SU-DHL-6 (cell line): ENCODE results near the gene AFAP1.

ENCODE experiments used
- H2AFZ ChIP-seq: fragments of 200-600 bp; sonication (generic); 2 replicates; pipeline ENCODE4 v1.6.1; 2014; ENCODE audit warnings: low read depth, mild to moderate bottlenecking, moderate library complexity, mixed read lengths, antibody characterized with exemption, low read length; ENCODE audit not compliant: severe bottlenecking
- H3F3A ChIP-seq: fragments of 200-600 bp; shearing (Covaris generic); 2 replicates; pipeline ENCODE4 v1.6.0; 2016; ENCODE audit warnings: antibody characterized with exemption, mild to moderate bottlenecking; ENCODE audit not compliant: insufficient read depth
- H3K27ac ChIP-seq: fragments of 200-600 bp; sonication (generic); 2 replicates; pipeline ENCODE4 v1.5.1; 2016; ENCODE audit warnings: low read depth, mild to moderate bottlenecking, low read length, moderate library complexity, mixed read lengths
- H3K27me3 ChIP-seq: fragments of 200-600 bp; sonication (generic), shearing (Covaris generic); 2 replicates; pipeline ENCODE4 v1.6.0; 2014; ENCODE audit warnings: mild to moderate bottlenecking, low read length
- H3K36me3 ChIP-seq: fragments of 200-600 bp; sonication (generic); 2 replicates; pipeline ENCODE4 v1.6.1; 2014; ENCODE audit warnings: mild to moderate bottlenecking, low read length, mixed read lengths
- H3K4me2 ChIP-seq: fragments of 300-600, 200-600 bp; shearing (Covaris generic), sonication (generic); 2 replicates; pipeline ENCODE4 v1.6.0; 2014; ENCODE audit warnings: low read length, low read depth, mild to moderate bottlenecking; ENCODE audit not compliant: poor library complexity, severe bottlenecking
- H3K4me3 ChIP-seq: fragments of 200-600 bp; sonication (generic); 2 replicates; pipeline ENCODE4 v1.5.1; 2014; ENCODE audit warnings: antibody characterized with exemption, low read length, mild to moderate bottlenecking, mixed read lengths; ENCODE audit not compliant: insufficient read depth, poor library complexity, severe bottlenecking
- H3K79me2 ChIP-seq: fragments of 200-600 bp; sonication (generic); 2 replicates; pipeline ENCODE4 v1.6.1; 2014; ENCODE audit warnings: mild to moderate bottlenecking, low read length, moderate library complexity; ENCODE audit not compliant: insufficient read depth
- H3K9ac ChIP-seq: fragments of 200-600 bp; sonication (generic); 2 replicates; pipeline ENCODE4 v1.7.0; 2014; ENCODE audit warnings: mild to moderate bottlenecking, low read length
- H3K9me2 ChIP-seq: fragments of 200-600 bp; sonication (generic); replicated peaks from 2 replicates; pipeline ENCODE4 v1.6.1; 2014; ENCODE audit warnings: low read length; ENCODE audit not compliant: insufficient read depth
- H3K9me3 ChIP-seq: fragments of 200-600 bp; sonication (generic); 2 replicates; pipeline ENCODE4 v1.6.1; 2014; ENCODE audit warnings: low read length, mixed read lengths; ENCODE audit not compliant: insufficient read depth
- H4K20me1 ChIP-seq: fragments of 200-600 bp; sonication (generic); 2 replicates; pipeline ENCODE4 v1.6.1; 2014; ENCODE audit warnings: low read depth, mild to moderate bottlenecking, antibody characterized with exemption, low read length, moderate library complexity, mixed read lengths
- EZH2phosphoT487 ChIP-seq: fragments of 200-600 bp; sonication (generic), shearing (Covaris generic); conservative IDR thresholded peaks from 2 replicates; pipeline ENCODE4 v1.6.1; 2018; ENCODE audit warnings: mild to moderate bottlenecking, antibody characterized with exemption, low read length, moderate library complexity, mixed read lengths
- TF ChIP-seq, protein P1 (sequence below): fragments of 200-600 bp; sonication (generic); IDR thresholded peaks from one replicate; pipeline ENCODE4 v1.5.1; 2017; ENCODE audit warnings: antibody characterized with exemption, mild to moderate bottlenecking, low read length, moderate library complexity; ENCODE audit not compliant: insufficient read depth, poor library complexity, severe bottlenecking

Gene AFAP1

DNA sequence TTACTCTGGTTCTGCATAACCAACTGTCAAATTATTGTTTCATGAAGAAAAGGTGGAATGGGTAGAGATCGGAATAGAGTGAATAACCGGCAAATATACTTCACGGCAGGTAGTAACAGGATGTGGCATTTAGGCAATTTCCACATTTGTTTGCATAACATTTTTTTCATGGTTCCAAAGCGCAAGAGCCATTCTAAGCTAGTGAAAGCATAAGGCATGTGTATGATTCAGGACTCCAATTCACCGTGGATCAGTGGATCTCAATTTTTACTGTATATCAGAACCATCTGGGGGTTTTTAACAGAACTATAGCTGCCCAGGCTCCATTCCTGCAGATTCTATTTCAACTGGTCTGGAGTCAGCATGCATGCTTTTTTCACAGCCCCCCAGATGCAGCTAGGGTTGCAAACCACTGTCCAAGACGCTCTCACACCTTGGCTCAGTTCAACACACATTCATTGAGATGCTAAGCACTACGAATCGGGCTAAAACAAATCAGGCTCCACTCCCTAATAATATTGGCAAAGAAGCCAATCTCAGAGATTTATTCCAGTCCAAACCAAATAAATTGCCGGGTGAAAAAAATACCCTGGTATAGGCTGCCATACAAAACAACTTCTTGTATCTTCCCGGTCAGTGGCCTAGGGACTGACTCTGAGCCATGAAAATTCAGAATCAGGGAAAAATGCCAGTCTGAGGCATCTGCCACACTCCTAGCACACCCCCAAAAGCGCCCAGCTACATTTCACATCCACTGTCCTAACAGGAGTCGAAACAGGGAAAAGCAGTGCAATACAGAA lies 30.0 kb downstream of the AFAP1 start:
- H3K9me2 ChIP-seq = no peaks in the 10 kb centered on the region
- no peaks in the 10 kb centered on the region for H3K27me3 ChIP-seq
- no peaks in the 10 kb centered on the region for H3K36me3 ChIP-seq
- no peak overlapping the region for H3K27ac ChIP-seq
- H4K20me1 ChIP-seq = no peaks in the 10 kb centered on the region
- H2AFZ ChIP-seq = no peak overlapping the region
- H3K9ac ChIP-seq = no peak overlapping the region
- no peaks in the 10 kb centered on the region for H3K9me3 ChIP-seq
- H3K4me2 ChIP-seq = no peak overlapping the region
- H3K79me2 ChIP-seq = no peaks in the 10 kb centered on the region
- H3F3A ChIP-seq = no peaks in the 10 kb centered on the region
- no peak overlapping the region for H3K4me3 ChIP-seq
- TF ChIP-seq, protein P1, sequence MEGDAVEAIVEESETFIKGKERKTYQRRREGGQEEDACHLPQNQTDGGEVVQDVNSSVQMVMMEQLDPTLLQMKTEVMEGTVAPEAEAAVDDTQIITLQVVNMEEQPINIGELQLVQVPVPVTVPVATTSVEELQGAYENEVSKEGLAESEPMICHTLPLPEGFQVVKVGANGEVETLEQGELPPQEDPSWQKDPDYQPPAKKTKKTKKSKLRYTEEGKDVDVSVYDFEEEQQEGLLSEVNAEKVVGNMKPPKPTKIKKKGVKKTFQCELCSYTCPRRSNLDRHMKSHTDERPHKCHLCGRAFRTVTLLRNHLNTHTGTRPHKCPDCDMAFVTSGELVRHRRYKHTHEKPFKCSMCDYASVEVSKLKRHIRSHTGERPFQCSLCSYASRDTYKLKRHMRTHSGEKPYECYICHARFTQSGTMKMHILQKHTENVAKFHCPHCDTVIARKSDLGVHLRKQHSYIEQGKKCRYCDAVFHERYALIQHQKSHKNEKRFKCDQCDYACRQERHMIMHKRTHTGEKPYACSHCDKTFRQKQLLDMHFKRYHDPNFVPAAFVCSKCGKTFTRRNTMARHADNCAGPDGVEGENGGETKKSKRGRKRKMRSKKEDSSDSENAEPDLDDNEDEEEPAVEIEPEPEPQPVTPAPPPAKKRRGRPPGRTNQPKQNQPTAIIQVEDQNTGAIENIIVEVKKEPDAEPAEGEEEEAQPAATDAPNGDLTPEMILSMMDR = no peak
- TF ChIP-seq EZH2phosphoT487 = no peak

DNA sequence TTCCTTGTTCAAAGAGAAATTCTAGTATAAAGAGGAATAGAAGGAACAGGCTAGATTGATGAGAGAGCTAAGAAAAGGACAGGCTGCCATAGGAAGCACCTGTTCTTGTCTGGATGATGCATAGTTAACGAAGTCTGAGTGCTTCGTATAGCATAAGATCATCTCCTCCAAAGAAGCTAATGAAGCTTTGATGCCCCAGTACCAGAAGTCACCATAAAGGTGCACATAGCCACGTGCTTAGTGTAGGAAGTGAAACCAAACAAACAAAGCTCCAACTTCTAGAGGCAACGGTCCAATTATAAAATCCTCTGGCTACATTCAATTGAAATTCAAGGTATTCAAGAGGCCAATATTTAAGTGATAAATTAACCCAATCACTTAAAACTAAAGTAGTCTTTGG lies 31.0 kb downstream of the AFAP1 start:
- Histone ChIP-seq H3K79me2 (no peaks in the 10 kb centered on the region), H4K20me1 (no peaks in the 10 kb centered on the region), H3F3A (no peaks in the 10 kb centered on the region), H3K4me3 (no peak overlapping the region), H3K4me2 (no peak overlapping the region), H3K27ac (no peak overlapping the region), H3K9me2 (no peaks in the 10 kb centered on the region), H3K27me3 (no peaks in the 10 kb centered on the region), H2AFZ (no peak overlapping the region), H3K9me3 (no peaks in the 10 kb centered on the region), H3K36me3 (no peaks in the 10 kb centered on the region), H3K9ac (no peak overlapping the region)
- no peak for TF ChIP-seq EZH2phosphoT487
- TF ChIP-seq, protein P1 = no peak

DNA sequence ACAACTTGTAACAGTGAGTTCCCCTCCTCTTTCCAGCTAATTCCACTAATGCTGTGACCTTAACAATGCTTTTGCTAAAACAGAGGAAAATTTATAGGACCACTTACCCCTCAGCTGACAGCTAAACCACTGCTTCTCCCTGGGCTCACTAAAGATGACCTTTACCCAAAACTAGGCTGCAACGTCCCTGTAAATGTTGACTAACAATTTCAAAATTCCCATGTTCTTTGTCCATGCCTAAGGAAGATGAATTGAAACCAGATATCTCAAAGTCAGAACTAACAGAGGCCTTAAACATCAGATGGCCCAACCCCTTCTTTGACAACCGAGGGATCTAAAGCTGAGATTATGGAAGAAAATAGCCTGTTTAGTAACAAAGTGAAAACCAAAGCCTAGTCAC lies 32.5 kb downstream of the AFAP1 start:
- H3K4me2 ChIP-seq = no peak overlapping the region
- H3K27me3 ChIP-seq = no peaks in the 10 kb centered on the region
- no peaks in the 10 kb centered on the region for H3K9me3 ChIP-seq
- no peaks in the 10 kb centered on the region for H3F3A ChIP-seq
- no peak overlapping the region for H3K27ac ChIP-seq
- H3K4me3 ChIP-seq = no peak overlapping the region
- H3K9ac ChIP-seq = no peak overlapping the region
- TF ChIP-seq EZH2phosphoT487 = no peak
- TF ChIP-seq, protein P1 = no peak
- H4K20me1 ChIP-seq = no peaks in the 10 kb centered on the region
- no peaks in the 10 kb centered on the region for H3K36me3 ChIP-seq
- H3K9me2 ChIP-seq = no peaks in the 10 kb centered on the region
- no peaks in the 10 kb centered on the region for H3K79me2 ChIP-seq
- H2AFZ ChIP-seq = no peak overlapping the region
